Hematopoietic multipotent progenitor cell treated with erythropoietin and hydrocortisone succinate and interleukin-3 and kit ligand, for 15 days (in vitro differentiated cells): ENCODE data around the gene HELQ.
"Not testable (repeated sequence)": the region's sequence is repeated elsewhere in the genome, so short reads cannot be mapped to it uniquely, and the experiment has no call there.

Experiments used
- DNase-seq: peaks from one replicate; pipeline ENCODE4 v3.0.0-alpha.2; 2015; ENCODE audit warnings: low spot score

The HELQ gene

DNA sequence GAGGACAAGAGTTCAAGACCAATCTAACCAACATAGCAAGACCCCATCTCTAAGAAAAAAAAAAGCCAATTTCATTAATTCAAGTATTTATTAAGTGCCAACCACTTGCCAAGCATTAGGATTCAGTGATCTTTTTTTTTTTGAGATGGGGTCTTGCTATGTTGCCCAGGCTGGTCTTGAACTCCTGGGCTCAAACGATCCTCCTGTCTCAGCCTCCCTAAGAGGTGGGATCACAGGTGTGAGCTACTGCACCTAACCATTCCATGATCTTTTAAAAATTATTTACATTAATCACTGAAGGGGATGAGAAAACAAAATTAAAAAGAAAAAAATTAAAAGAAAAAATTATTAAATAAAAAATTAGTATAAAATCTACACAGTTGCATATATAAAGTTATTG, 24.4 kb downstream of the HELQ start:
- DNase-seq, result no peak

GRCh38 chr4:83418211-83418610, 37.4 kb downstream of the HELQ start:
- no peak for DNase-seq

DNA sequence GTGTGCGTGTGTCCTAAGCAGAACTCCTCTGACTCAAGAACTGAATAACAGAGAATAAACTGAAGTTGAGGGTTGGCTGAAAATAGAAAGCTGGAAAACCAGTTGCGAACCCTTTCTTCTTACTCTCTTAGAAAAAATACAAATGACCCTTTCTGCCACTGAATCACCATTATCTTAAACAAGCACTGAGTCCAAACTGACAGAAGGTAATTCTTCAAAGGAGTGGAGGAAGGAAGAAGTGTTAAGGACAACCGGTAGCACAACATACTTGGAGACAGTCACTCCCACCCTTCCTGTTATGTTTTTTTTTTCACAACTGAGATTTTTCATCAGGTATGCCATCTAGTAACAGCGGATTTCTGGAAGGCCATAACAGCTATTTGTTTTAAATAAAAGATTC, 38.1 kb downstream of the HELQ start:
- no peak for DNase-seq

- no peak for DNase-seq
Measured at GRCh38 chr4:83413676-83414075, 41.9 kb downstream of the HELQ start.

DNA sequence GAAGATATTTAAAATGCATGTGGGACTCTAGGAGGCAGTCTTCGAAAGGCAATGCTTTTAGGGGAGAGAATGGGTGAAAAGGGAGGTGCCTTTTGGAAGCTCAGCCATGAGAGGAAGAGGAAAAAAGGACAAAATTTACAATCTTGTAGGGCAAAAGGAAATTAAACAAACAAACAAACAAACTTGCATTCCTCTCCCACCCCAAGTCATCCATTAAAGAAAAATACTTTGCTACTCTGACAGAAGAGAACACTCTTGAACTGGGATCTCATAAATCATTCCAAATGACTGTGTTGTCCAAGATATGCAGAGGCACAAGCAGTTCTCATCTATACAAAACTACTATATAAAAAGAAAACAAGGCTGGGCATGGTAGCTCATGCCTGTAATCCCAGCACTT, 46.7 kb downstream of the HELQ start:
- DNase-seq, result no peak

GRCh38 chr4:83405844-83406816, 49.5 kb downstream of the HELQ start:
- DNase-seq, result no peak

DNA sequence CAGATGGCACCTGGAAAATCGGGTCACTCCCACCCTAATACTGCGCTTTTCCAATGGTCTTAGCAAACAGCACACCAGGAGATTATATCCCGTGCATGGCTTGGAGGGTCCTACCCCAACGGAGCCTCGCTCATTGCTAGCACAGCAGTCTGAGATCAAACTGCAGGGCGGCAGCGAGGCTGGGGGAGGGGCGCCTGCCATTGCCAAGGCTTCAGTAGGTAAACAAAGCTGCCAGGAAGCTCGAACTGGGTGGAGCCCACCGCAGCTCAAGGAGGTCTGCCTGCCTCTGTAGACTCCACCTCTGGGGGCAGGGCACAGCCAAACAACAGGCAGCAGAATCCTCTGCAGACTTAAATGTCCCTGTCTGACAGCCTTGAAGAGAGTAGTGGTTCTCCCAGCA, 57.5 kb downstream of the HELQ start:
- DNase-seq, result not testable (repeated sequence)

GRCh38 chr4:83393908-83394307, 61.7 kb downstream of the HELQ start:
- no peak for DNase-seq

- DNase-seq, result no peak
Measured at GRCh38 chr4:83392562-83392961, 63.1 kb downstream of the HELQ start.

- no peak for DNase-seq
Measured at GRCh38 chr4:83390944-83391343, 64.7 kb downstream of the HELQ start.

DNA sequence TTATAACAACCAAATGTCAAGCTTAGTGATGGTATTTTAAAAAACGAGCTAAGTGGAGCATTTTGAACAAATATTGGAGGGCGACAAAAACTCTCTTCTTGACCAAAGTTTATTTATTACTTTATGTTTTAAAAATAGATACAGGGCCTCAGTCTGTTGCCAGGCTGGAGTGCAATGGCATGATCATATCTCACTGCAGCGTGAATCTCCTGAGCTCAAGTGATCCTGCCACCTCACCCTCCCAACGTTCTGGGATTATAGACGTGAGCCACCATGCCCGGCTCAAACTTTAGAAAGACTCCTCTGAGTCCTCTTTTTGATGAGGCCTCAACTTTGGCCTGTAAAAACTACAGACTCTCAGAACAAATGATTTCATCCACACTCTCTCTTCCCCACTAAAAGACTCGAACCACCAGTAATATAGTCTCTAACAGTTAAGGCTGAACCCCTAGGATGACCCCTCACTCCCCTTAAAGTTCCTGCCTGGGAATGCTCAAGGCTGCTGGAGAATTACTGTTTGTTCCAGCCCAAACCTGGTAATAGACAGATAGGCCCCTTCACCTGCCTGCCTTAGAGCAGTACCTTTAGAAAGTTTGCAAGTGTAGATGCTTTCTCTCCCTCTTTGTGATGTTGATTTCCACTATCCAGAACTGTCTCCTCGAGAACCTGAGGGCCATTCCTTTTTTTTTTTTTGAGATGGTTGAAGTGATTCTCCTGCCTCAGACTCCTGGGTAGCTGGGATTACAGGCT, 65.7 kb downstream of the HELQ start:
- no peak for DNase-seq

GRCh38 chr4:83389037-83389720, 66.4 kb downstream of the HELQ start:
- no peak for DNase-seq

DNA sequence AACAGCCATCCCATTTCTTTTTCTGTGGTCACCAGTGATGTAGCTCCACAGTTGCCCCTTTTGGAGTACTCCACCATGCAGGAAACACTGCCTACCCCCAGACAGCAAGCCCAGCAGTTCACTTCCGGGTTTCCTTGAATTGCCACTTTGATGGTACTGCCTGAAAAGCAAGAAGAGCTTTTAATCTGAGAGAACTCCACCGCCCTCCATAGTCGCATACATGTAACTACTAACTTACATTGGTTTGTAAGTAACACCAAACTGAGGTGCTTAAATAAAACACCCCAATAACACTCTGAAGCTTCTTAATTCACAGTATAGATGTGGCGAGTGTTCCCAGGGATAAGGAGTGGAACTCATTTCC, 67.3 kb downstream of the HELQ start:
- DNase-seq, result no peak

DNA sequence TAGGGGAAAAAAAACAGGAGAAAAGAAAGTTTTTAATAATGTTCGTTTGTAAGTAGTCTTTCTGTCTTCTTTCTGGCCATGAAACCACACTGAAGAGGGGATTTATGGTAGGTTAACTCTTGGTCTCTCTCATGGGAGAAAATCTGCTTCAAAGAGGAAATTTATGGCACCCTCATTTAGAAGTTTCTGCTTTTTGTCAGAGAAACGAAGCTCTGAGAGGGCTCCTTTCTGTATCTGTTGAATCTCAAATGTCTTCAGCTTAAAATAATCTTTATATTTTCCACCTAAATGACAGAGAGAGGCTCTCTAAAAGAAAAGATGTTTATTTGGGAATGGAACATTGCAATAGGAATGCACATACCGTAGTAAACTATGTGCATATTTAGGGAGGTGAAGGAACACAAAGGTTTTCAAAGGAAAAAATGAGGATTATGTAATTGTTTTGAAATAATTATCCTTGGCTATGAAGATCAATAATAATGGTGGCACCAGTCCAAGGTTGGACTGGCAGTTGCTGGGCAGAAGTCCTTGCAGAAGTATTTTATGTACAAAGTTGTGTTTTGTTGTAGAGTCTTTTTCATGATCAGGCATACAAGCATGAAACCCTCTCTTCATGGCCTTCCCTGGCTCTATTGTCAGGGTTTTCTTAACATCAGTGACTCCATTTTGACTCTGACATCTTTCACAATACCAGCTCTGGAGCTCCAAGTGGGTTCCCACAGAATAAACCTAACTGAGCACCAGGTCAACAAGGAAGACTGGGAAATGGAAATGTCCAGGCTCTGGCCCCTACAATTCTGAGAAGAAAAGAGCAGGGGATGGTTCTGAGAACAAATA, 67.9 kb downstream of the HELQ start:
- no peak for DNase-seq

DNA sequence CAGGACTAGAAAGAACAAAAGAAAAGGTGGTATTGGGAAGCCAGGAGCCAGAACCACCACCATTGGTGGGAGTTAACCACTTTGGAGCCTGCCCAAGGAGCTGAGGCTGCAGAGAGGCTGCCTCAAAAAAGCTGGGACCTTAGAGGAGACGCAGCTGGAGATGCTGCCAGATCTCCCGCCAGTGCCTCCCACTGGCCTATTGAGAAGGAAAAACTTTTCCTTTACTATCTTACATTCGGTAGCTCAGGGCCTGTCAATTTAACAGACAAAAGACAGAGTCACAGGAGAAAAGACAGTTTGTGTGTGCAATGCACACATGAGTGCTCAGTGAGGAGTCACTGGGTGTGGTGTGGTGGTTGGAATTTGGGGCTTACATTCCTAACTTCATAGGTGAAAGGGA, 68.6 kb downstream of the HELQ start:
- no peak for DNase-seq

DNA sequence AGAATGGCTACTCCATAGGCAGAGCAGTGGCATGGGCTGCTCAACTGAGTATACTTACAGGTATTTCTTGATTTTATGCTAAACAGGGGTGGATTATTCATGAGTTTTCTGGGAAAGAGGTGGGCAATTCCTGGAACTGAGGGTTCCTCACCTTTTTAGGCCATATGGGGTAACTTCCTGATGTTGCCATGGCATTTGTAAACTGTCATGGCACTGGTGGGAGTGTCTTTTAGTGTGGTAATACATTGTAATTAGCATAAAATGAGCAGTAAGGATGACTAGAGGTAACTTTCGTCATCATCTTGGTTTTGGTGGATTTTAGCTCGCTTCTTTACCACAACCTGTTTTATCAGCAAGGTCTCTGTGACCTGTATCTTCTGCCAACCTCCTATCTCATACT, 72.8 kb downstream of the HELQ start:
- no peak for DNase-seq

DNA sequence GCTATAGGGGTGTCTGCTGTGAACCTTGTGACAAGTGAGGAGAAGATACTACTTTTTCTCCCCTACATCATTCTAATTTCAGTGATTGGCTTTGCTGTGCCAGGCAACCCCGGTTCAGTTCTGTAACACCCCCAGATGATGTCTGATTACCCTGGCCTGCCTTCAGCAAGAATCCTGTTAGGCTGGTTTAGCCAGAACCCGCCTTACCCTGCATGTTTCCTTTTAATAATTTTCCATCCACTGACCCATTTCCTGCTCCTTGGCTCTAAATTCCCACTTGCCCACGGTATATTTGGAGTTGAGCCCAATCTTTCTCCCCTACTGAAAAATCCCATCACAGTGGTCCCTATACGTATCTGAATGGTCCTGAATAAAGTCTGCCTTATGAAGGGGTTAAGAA, 74.5 kb downstream of the HELQ start:
- DNase-seq, result no peak

GRCh38 chr4:83378419-83378818, 77.2 kb downstream of the HELQ start:
- DNase-seq, result no peak

DNA sequence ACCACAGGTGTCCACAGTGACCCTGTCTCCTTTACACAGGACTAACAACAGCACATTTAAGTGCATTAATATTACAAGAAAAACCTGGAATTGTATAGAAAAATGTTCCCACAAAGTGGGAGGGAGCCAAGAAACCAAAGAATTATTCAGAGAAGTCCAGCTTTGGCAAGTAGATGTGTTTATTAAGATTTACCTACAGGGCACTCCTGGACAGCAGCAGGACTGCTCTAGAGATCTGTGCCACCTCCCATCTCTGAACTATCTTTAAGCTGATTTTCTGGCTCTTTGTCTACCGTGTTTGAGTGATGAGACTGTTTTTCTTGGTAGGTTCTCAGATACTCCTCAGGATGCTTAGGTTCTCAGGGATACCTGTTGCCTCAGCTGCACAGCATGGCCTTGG, 82.7 kb downstream of the HELQ start:
- no peak for DNase-seq

- no peak for DNase-seq
Measured at GRCh38 chr4:83371936-83372335, 83.7 kb downstream of the HELQ start.

- no peak for DNase-seq
Measured at GRCh38 chr4:83371235-83371634, 84.4 kb downstream of the HELQ start.

DNA sequence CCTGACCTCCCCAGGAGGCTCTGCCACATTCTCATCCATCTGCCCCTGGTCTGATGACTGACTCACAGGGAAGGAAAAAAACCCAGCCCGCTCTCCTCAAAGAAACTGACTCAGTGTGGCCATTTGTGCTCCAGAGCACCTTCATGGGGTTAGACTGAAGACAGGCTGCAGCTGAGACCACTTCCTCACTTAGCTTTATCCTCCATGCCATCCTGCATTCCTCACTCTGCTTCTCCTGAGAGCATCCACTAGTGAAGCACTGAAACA, 85.0 kb downstream of the HELQ start:
- DNase-seq, result no peak
